Measurements from ENCODE around the gene FRMD8. TPM values are rescaled to one million over a fixed set of nuclear protein-coding genes. Genes with fewer than 3 reads are reported as not detected.

FRMD8 gene
- total RNA-seq, 1 donor, result 42.7 TPM

DNA sequence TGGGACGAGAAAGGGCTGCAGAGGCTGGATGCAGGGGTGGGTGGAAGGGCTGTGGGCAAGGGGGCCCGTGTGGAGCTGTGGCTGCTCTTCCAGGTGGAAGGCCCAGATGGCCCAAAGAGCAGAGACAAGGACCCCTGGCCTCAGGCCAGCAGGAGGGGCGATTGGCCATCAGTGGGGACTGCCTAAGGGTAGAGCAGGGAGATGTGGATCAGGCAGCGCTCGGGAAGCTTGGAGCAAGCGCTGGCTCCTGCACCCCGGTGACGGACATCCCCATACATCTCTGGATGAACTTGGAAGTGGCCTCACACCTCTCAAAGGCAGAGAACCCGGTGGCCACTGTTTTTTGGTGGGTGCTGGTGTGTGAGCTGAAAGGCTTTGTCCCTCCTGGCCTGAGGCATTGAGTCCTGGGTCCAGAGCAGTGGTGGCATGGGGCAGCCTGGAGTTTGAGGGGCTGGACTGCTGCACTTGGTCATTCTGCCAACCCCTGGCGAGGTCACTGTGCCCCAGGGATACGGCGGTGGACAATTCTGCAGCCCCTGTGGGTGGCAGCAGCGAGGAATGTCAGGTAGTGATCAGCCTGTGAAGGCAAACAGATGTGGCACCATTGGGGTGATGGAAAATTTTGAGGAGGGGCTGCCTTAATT lies 5.9 kb downstream of the FRMD8 start:
- TF ChIP-seq, protein P1, sequence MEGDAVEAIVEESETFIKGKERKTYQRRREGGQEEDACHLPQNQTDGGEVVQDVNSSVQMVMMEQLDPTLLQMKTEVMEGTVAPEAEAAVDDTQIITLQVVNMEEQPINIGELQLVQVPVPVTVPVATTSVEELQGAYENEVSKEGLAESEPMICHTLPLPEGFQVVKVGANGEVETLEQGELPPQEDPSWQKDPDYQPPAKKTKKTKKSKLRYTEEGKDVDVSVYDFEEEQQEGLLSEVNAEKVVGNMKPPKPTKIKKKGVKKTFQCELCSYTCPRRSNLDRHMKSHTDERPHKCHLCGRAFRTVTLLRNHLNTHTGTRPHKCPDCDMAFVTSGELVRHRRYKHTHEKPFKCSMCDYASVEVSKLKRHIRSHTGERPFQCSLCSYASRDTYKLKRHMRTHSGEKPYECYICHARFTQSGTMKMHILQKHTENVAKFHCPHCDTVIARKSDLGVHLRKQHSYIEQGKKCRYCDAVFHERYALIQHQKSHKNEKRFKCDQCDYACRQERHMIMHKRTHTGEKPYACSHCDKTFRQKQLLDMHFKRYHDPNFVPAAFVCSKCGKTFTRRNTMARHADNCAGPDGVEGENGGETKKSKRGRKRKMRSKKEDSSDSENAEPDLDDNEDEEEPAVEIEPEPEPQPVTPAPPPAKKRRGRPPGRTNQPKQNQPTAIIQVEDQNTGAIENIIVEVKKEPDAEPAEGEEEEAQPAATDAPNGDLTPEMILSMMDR (IDR thresholded peaks at IDR 0.05; ENCODE audit: insufficient read depth, low read length), result no peak
- no peak for DNase-seq (ENCODE audit: low read depth)
- no peak overlapping the region for H3K4me3 ChIP-seq (ENCODE audit: low read depth, low read length)

DNA sequence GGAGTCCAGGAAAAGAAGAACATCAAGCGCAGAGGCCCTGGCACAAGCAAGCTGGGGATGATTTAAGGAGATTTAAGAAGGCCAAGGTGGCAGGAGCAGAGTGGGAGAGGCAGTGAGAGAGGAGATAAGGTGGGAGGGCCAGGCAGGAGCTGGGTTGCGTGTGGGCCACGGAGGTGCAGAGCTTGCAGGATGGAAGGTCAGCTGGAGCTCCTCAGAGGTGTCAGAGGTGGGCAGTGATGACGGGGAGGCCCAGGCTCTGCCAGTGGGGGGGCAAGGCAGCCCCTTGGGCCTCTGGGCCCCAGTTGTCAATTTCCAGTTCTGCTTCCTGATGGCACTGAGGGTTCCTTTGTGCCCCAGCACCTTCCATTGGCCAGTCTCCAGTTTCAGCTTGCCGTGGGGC lies 6.5 kb downstream of the FRMD8 start:
- H3K4me3 ChIP-seq (ENCODE audit: low read depth, low read length), result no peak overlapping the region
- TF ChIP-seq, protein P1 (IDR thresholded peaks at IDR 0.05; ENCODE audit: insufficient read depth, low read length), result no peak
- no peak for DNase-seq (ENCODE audit: low read depth)

DNA sequence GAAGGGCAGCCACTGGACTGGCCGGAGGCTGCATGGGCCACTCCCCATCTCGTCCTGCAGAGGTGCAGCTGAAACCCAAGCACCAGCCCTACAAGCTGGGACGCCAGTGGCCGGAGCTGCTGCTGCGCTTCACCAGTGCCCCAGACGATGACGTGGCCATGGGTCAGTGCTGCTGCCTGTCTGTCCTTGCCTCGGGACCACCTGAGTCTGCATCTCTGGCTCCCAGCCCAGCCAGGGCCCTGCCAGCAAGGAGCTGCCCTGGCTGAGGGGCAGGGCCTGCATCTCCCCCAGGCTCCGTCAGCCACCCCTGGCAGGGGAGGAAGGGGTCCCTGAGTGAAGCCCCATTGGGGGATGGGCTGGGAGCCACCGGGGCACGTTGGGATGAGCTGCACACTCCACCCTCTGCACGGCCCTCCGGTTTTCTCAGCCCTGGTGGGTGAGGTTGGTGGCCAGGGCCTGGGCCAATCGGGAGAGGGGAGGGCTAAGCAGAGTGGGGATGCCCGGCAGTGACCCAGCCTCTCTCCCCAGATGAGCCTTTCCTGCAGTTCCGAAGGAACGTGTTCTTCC lies 7.2 kb downstream of the FRMD8 start:
- DNase-seq (ENCODE audit: low read depth), result no peak
- H3K4me3 ChIP-seq (ENCODE audit: low read depth, low read length), result no peak overlapping the region
- TF ChIP-seq, protein P1 (IDR thresholded peaks at IDR 0.05; ENCODE audit: insufficient read depth, low read length), result no peak

- no peak for DNase-seq (ENCODE audit: low read depth)
- TF ChIP-seq, protein P1 (IDR thresholded peaks at IDR 0.05; ENCODE audit: insufficient read depth, low read length), result no peak
- no peak overlapping the region for H3K4me3 ChIP-seq (ENCODE audit: low read depth, low read length)
Measured at GRCh38 chr11:65394125-65394536, 7.7 kb downstream of the FRMD8 start.

GRCh38 chr11:65395961-65396530 lies 9.6 kb downstream of the FRMD8 start:
- no peak for DNase-seq (ENCODE audit: low read depth)
- H3K4me3 ChIP-seq (ENCODE audit: low read depth, low read length), result no peak overlapping the region
- TF ChIP-seq, protein P1 (IDR thresholded peaks at IDR 0.05; ENCODE audit: insufficient read depth, low read length), result no peak

DNA sequence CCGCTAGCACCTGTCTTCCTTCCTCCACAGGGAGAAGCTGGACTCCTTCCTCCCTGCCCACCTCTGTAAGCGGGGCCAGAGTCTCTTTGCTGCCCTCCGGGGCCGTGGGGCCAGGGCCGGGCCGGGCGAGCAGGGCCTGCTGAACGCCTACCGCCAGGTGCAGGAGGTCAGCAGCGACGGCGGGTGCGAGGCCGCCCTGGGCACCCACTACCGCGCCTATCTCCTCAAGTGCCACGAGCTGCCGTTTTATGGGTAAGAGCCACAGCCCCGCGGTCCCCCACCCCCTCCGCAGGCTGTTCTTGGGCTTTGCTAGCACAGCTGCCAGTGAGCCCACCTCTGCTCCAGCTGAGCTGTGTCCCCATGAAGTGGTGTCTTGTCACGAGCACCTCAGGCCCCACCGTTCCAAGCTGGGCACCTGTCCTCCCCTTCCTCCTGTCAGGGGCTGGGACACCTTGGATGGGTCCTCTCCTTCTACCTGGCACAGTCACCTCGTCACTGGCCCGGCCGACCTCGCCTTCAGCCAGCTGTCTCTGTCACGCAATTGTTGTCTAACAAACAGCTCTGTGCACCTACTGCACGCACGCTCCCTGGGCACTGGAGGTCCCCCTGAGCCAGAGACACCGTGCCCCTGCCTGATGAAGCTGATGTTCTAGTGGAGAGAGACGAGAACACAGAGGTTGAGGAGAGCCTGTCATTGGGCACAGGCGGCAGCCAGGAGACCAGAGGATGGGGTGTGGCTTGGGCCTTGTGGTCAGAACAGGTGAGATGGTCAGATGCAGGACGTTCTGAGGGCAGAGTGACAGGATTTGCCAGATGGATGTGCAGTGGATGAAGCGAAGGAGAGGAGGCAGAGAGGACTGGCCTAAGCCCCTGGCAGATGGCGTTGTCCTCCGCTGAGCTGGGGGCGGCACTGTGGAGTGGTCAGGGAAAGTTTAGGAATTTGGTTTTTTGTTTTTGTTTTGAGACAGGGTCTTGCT lies 10.6 kb downstream of the FRMD8 start:
- no peak overlapping the region for H3K4me3 ChIP-seq (ENCODE audit: low read depth, low read length)
- TF ChIP-seq, protein P1 (IDR thresholded peaks at IDR 0.05; ENCODE audit: insufficient read depth, low read length), result no peak
- DNase-seq (ENCODE audit: low read depth), result no peak
